GM19438 (cell line): ENCODE measurements around the gene BIVM.

Experiments used
- ATAC-seq: cut with Tn5 transposase; IDR thresholded peaks from one replicate; pipeline ENCODE4 v1.9.1; 2021; ENCODE audit warnings: low read depth; ENCODE audit not compliant: unreplicated experiment

The BIVM gene

GRCh38 chr13:102784483-102784882 is 14.4 kb upstream of the BIVM start:
- no peak for ATAC-seq

- no peak for ATAC-seq
These were observed 10.2 kb upstream of the BIVM start for GRCh38 chr13:102788683-102789082.

GRCh38 chr13:102792396-102792795 is 6.5 kb upstream of the BIVM start:
- ATAC-seq: no peak

- ATAC-seq: no peak
These were observed 5.1 kb upstream of the BIVM start for GRCh38 chr13:102793611-102794355.

- peak; percentile 10 for ATAC-seq
These were observed 666 bp downstream of the BIVM start for GRCh38 chr13:102799426-102800144.

GRCh38 chr13:102800145-102801041 is 1.5 kb downstream of the BIVM start:
- peak; percentile 69 for ATAC-seq

GRCh38 chr13:102805680-102806079 is 6.8 kb downstream of the BIVM start:
- ATAC-seq: no peak

- ATAC-seq: no peak
These were observed 8.8 kb downstream of the BIVM start for GRCh38 chr13:102807699-102808098.

- no peak for ATAC-seq
These were observed 13.8 kb downstream of the BIVM start for GRCh38 chr13:102812611-102813287.

GRCh38 chr13:102814025-102814607 is 15.2 kb downstream of the BIVM start:
- ATAC-seq: no peak

- ATAC-seq: no peak
These were observed 15.9 kb downstream of the BIVM start for GRCh38 chr13:102814793-102815192.

- ATAC-seq: no peak
These were observed 16.9 kb downstream of the BIVM start for GRCh38 chr13:102815788-102816187.

GRCh38 chr13:102816708-102817107 is 17.8 kb downstream of the BIVM start:
- ATAC-seq: no peak

GRCh38 chr13:102817241-102817640 is 18.3 kb downstream of the BIVM start:
- no peak for ATAC-seq

- ATAC-seq: no peak
These were observed 19.0 kb downstream of the BIVM start for GRCh38 chr13:102817907-102818306.

GRCh38 chr13:102825400-102825799 is 26.5 kb downstream of the BIVM start:
- no peak for ATAC-seq

GRCh38 chr13:102825921-102826706 is 27.2 kb downstream of the BIVM start:
- no peak for ATAC-seq

GRCh38 chr13:102830646-102831045 is 31.7 kb downstream of the BIVM start:
- no peak for ATAC-seq

GRCh38 chr13:102836471-102836870 is 37.6 kb downstream of the BIVM start:
- ATAC-seq: no peak
